CD14-positive monocyte (primary cell): ENCODE results near the gene MAD1L1. TPM values are rescaled to one million over a fixed set of nuclear protein-coding genes. Genes with fewer than 3 reads are reported as not detected.
"Not testable (repeated sequence)": the region's sequence is repeated elsewhere in the genome, so short reads cannot be mapped to it uniquely, and the experiment has no call there.

Experiments
- DNase-seq, 3 donors: peaks; one replicate each; pipeline ENCODE4 v3.0.0-alpha.2; 2011 to 2022
- H2AFZ ChIP-seq: 2 replicates; pipeline ENCODE4 v1.6.0; 2012; ENCODE audit warnings: mild to moderate bottlenecking, low read depth, low read length, inconsistent platforms; ENCODE audit not compliant: insufficient read depth, poor library complexity, severe bottlenecking
- H3K27ac ChIP-seq, 2 donors: 1 replicate in 1 of 2; 2 replicates in 1 of 2; pipeline ENCODE4 v1.5.1; 2012 to 2013; ENCODE audit warnings: low read length in 2 of 2, control low read depth in 1 of 2, inconsistent platforms in 1 of 2, low read depth in 1 of 2, mild to moderate bottlenecking in 1 of 2
- H3K27me3 ChIP-seq, 2 donors: one replicate each; pipeline versions ENCODE4 v1.6.0 to v1.6.1; 2011 to 2013; ENCODE audit warnings: low read length in 2 of 2; ENCODE audit not compliant: control insufficient read depth in 2 of 2, insufficient read depth in 2 of 2
- H3K36me3 ChIP-seq, 2 donors: replicated peaks in 1 of 2; 1 replicate in 1 of 2; 2 replicates in 1 of 2; pipeline versions ENCODE4 v1.5.1 to v1.6.1; 2012 to 2013; ENCODE audit warnings: low read length in 2 of 2, control low read depth in 1 of 2, inconsistent platforms in 1 of 2, mild to moderate bottlenecking in 1 of 2; ENCODE audit not compliant: insufficient read depth in 2 of 2, control insufficient read depth in 1 of 2
- H3K4me1 ChIP-seq, 2 donors: 1 replicate in 1 of 2; 2 replicates in 1 of 2; pipeline versions ENCODE4 v1.5.1 to v1.6.1; 2012 to 2013; ENCODE audit warnings: low read length in 2 of 2, control low read depth in 1 of 2, inconsistent platforms in 1 of 2, mild to moderate bottlenecking in 1 of 2, moderate library complexity in 1 of 2; ENCODE audit not compliant: insufficient read depth in 2 of 2, control insufficient read depth in 1 of 2
- H3K4me2 ChIP-seq: replicated peaks from 2 replicates; pipeline ENCODE3; 2012; ENCODE audit warnings: low read length, moderate library complexity, mild to moderate bottlenecking; ENCODE audit not compliant: poor library complexity, severe bottlenecking; ENCODE audit errors: extremely low read depth
- H3K4me3 ChIP-seq, 3 experiments: fragments of 200-600 bp in 1 of 3; sonication (generic) in 1 of 3; replicated peaks in 1 of 3; 1 replicate in 2 of 3; 2 replicates in 1 of 3; pipeline ENCODE4 v1.5.1; 2011 to 2013; ENCODE audit warnings: low read length in 3 of 3, mild to moderate bottlenecking in 3 of 3, control low read depth in 2 of 3, low read depth in 2 of 3, inconsistent platforms in 1 of 3, moderate library complexity in 1 of 3
- H3K79me2 ChIP-seq: 2 replicates; pipeline ENCODE4 v1.6.0; 2012; ENCODE audit warnings: mild to moderate bottlenecking, control low read depth, inconsistent platforms, low read length, moderate library complexity; ENCODE audit not compliant: insufficient read depth
- H3K9ac ChIP-seq: 2 replicates; pipeline ENCODE4 v1.6.0; 2017; ENCODE audit warnings: low read length, mild to moderate bottlenecking; ENCODE audit not compliant: insufficient read depth, poor library complexity, severe bottlenecking
- H3K9me3 ChIP-seq, 2 donors: replicated peaks in 1 of 2; 1 replicate in 1 of 2; 2 replicates in 1 of 2; pipeline versions ENCODE4 v1.5.1 to v1.6.1; 2012 to 2013; ENCODE audit warnings: low read length in 2 of 2, control low read depth in 1 of 2; ENCODE audit not compliant: control insufficient read depth in 1 of 2, insufficient read depth in 1 of 2
- H4K20me1 ChIP-seq: 2 replicates; pipeline ENCODE4 v1.6.0; 2012; ENCODE audit warnings: mild to moderate bottlenecking, low read length, control low read depth, moderate library complexity; ENCODE audit not compliant: insufficient read depth
- H3K27ac Mint-ChIP-seq, 7 donors: one replicate each; pipeline ENCODE4 v1.8.0; 2020; ENCODE audit warnings: mild to moderate bottlenecking in 7 of 7, mixed read lengths in 7 of 7, moderate library complexity in 6 of 7, inconsistent platforms in 2 of 7
- H3K27me3 Mint-ChIP-seq, 3 donors: one replicate each; pipeline ENCODE4 v1.8.0; 2021 to 2022; ENCODE audit warnings: low read depth in 3 of 3, mild to moderate bottlenecking in 3 of 3, mixed read lengths in 3 of 3, moderate library complexity in 3 of 3, inconsistent platforms in 1 of 3
- H3K36me3 Mint-ChIP-seq, 2 donors: one replicate each; pipeline ENCODE4 v1.8.0; 2020; ENCODE audit warnings: mixed read lengths in 2 of 2, inconsistent platforms in 1 of 2, mild to moderate bottlenecking in 1 of 2
- H3K4me1 Mint-ChIP-seq: one replicate; pipeline ENCODE4 v1.8.0; 2020; ENCODE audit warnings: mild to moderate bottlenecking, mixed read lengths
- H3K4me3 Mint-ChIP-seq, 2 donors: one replicate each; pipeline ENCODE4 v1.8.0; 2020; ENCODE audit warnings: mild to moderate bottlenecking in 2 of 2, mixed read lengths in 2 of 2, moderate library complexity in 1 of 2
- H3K9me3 Mint-ChIP-seq, 7 donors: one replicate each; pipeline ENCODE4 v1.8.0; 2020 to 2022; ENCODE audit warnings: mixed read lengths in 7 of 7, mild to moderate bottlenecking in 6 of 7, moderate library complexity in 6 of 7, inconsistent platforms in 2 of 7
- WGBS: methylation state at CpG from one replicate; pipeline ENCODE4 v1.1.5; 2013; ENCODE audit warnings: missing lambda C conversion rate; ENCODE audit not compliant: insufficient coverage; 5-methylcytosine and 5-hydroxymethylcytosine counted together
- intact Hi-C, 2 donors: fragments of 100-400 bp; cut with micrococcal nuclease; formaldehyde crosslinking; loops; one replicate each; pipeline versions ENCODE4 v1.15.0 to v1.15.1; 2023
- polyA plus RNA-seq, 3 donors: library from polyadenylated mRNA; depleted of rRNA in 1 of 3; unstranded in 2 of 3; stranded (reverse) in 1 of 3; fragments of 300-500 nt in 2 of 3; fragments of >200 nt in 1 of 3; fragmentation: Illumina TruSeq in 2 of 3; gene quantifications; 1 replicate in 2 of 3; 2 replicates in 1 of 3; pipeline ENCODE4 v1.2.3, GENCODE V29; 2012 to 2021

MAD1L1 gene
- polyA plus RNA-seq, 3 donors = 22.0 to 39.4 (median 33.2) TPM

GRCh38 chr7:1837696-1838543, 394.8 kb downstream of the MAD1L1 start:
- H3K4me1 Mint-ChIP-seq, H3K27ac ChIP-seq, H3K79me2 ChIP-seq, H2AFZ ChIP-seq, H3K4me3 ChIP-seq, H3K4me3 Mint-ChIP-seq, intact Hi-C loops, H3K9ac ChIP-seq, H3K9me3 ChIP-seq, H3K4me2 ChIP-seq, DNase-seq, H3K36me3 ChIP-seq, H4K20me1 ChIP-seq, H3K4me1 ChIP-seq, H3K27me3 Mint-ChIP-seq, H3K27me3 ChIP-seq: not testable (repeated sequence)
- Mint-ChIP-seq H3K27ac (peak overlapping the region in 1 of 7 donors; percentile 40), H3K36me3 (peaks cover 17 to 27% of the 10 kb centered on the region in 2 donors), H3K9me3 (peaks cover 3 to 22% (median 17%) of the 10 kb centered on the region in 7 donors)
- 95% methylated on average over 24 of the region's 31 CpGs for WGBS

GRCh38 chr7:1831933-1832535, 400.7 kb downstream of the MAD1L1 start:
- H4K20me1 ChIP-seq, H3K27me3 Mint-ChIP-seq, H2AFZ ChIP-seq, H3K79me2 ChIP-seq, DNase-seq, H3K4me1 Mint-ChIP-seq, H3K27ac ChIP-seq, H3K36me3 ChIP-seq, H3K4me3 Mint-ChIP-seq, H3K4me3 ChIP-seq, H3K4me1 ChIP-seq, H3K27me3 ChIP-seq, intact Hi-C loops, H3K27ac Mint-ChIP-seq, H3K9ac ChIP-seq, H3K4me2 ChIP-seq: not testable (repeated sequence)
- no CpG with 5 or more reads among the region's 1 CpG for WGBS
- peaks cover 18 to 33% of the 10 kb centered on the region in 2 donors for H3K9me3 ChIP-seq
- peaks cover 23 to 50% (median 43%) of the 10 kb centered on the region in 7 donors for H3K9me3 Mint-ChIP-seq
- peaks cover 18 to 25% of the 10 kb centered on the region in 2 donors for H3K36me3 Mint-ChIP-seq

GRCh38 chr7:1831471-1831870, 401.3 kb downstream of the MAD1L1 start:
- H3K27ac Mint-ChIP-seq = peak overlapping the region in 1 of 7 donors; percentile 44
- H3K4me1 Mint-ChIP-seq, H3K79me2 ChIP-seq, H3K9ac ChIP-seq, H3K36me3 ChIP-seq, H3K4me3 Mint-ChIP-seq, H2AFZ ChIP-seq, H3K27me3 Mint-ChIP-seq, H3K4me1 ChIP-seq, DNase-seq, intact Hi-C loops, H3K27ac ChIP-seq, H3K4me3 ChIP-seq, H4K20me1 ChIP-seq, H3K27me3 ChIP-seq, H3K4me2 ChIP-seq: not testable (repeated sequence)
- H3K9me3 ChIP-seq = peaks cover 18 to 34% of the 10 kb centered on the region in 2 donors
- peaks cover 23 to 50% (median 43%) of the 10 kb centered on the region in 7 donors for H3K9me3 Mint-ChIP-seq
- H3K36me3 Mint-ChIP-seq = peaks cover 18 to 22% of the 10 kb centered on the region in 2 donors
- 40% methylated on average over 1 of the region's 4 CpGs for WGBS

GRCh38 chr7:1829668-1830067, 403.1 kb downstream of the MAD1L1 start:
- H3K4me1 Mint-ChIP-seq, H3K27me3 ChIP-seq, intact Hi-C loops, H3K4me3 Mint-ChIP-seq, H4K20me1 ChIP-seq, H3K36me3 ChIP-seq, H3K79me2 ChIP-seq, H3K27ac ChIP-seq, H3K27me3 Mint-ChIP-seq, H3K9ac ChIP-seq, H3K4me1 ChIP-seq, H3K4me2 ChIP-seq, H3K4me3 ChIP-seq, DNase-seq, H2AFZ ChIP-seq: not testable (repeated sequence)
- peaks cover 13 to 34% of the 10 kb centered on the region in 2 donors for H3K9me3 ChIP-seq
- Mint-ChIP-seq H3K36me3 (peaks cover 13 to 16% of the 10 kb centered on the region in 2 donors), H3K9me3 (peaks cover 20 to 40% (median 36%) of the 10 kb centered on the region in 7 donors), H3K27ac (peak overlapping the region in 1 of 7 donors; percentile 63)
- WGBS = no CpG with 5 or more reads among the region's 1 CpG
